GM19025 (cell line): ENCODE measurements around the gene SELENOM.
"Not testable (repeated sequence)": the region's sequence is repeated elsewhere in the genome, so short reads cannot be mapped to it uniquely, and the experiment has no call there.

Experiments
- ATAC-seq: cut with Tn5 transposase; IDR thresholded peaks from one replicate; pipeline ENCODE4 v1.9.1; 2021; ENCODE audit warnings: mild to moderate bottlenecking, low read depth, moderate library complexity; ENCODE audit not compliant: unreplicated experiment

The SELENOM gene

GRCh38 chr22:31106731-31107177, 614 bp downstream of the SELENOM start:
- ATAC-seq, result no peak

DNA sequence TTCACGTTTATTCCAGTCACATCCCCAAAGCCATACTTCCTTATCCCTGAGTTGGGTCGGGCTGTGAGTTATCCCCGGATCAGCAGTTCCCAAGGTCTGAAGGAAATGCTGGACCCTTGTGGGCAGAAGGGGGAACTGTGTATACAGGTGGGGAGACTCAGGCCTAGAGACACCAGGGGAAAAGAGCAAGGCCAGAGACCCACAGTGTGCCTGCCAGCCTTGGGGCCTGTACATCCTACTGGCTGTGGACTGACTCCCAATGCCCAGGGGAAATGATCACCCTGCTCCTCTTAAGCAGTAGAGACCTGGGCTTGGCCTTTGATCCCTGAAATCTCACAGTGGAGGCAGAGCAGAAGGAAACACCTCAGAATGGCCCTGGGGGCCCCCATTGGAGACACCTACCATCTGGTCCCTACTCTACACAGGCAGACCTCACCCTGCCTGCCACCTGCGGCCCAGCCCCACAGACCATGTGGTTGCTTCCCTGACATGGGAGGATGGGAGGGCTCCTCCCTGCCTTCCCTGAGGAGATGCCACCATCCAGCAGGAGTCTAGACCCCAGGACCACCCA, 1.3 kb downstream of the SELENOM start:
- ATAC-seq, result no peak

DNA sequence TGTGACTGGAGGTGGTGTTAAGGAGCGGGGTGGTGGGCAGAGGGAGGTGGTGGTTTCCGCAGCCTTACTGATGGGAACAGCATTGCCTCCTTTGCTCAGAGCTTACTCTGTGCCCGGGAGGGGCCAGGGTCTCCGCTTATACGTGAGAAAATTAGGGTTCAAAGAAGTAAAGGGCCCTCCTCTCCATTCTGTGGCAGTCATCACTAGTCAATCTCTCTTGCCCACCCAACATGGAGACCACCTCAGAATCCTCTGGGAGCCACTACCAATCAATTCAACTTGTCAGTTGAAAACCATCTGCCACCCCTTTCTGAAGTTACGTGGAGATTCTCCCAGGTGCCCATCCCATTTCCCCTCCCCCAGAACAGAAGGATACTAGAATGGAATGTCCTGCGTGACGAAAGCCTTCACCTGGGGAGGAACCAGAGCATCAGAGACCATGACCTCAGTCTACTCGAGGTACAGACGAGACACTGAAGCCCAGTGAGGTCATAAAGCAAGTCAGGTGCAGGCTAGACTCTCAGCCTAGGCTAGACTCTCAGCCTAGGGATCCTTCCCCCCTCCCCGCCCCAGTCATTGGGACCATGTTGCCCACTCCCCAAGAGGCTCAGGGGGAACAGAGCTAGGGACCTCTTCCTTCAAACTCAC, 2.0 kb downstream of the SELENOM start:
- no peak for ATAC-seq

GRCh38 chr22:31104869-31105268, 2.5 kb downstream of the SELENOM start:
- ATAC-seq, result no peak

- ATAC-seq, result no peak
Measured at GRCh38 chr22:31103899-31104694, 3.3 kb downstream of the SELENOM start.

- no peak for ATAC-seq
Measured at GRCh38 chr22:31103111-31103510, 4.3 kb downstream of the SELENOM start.

DNA sequence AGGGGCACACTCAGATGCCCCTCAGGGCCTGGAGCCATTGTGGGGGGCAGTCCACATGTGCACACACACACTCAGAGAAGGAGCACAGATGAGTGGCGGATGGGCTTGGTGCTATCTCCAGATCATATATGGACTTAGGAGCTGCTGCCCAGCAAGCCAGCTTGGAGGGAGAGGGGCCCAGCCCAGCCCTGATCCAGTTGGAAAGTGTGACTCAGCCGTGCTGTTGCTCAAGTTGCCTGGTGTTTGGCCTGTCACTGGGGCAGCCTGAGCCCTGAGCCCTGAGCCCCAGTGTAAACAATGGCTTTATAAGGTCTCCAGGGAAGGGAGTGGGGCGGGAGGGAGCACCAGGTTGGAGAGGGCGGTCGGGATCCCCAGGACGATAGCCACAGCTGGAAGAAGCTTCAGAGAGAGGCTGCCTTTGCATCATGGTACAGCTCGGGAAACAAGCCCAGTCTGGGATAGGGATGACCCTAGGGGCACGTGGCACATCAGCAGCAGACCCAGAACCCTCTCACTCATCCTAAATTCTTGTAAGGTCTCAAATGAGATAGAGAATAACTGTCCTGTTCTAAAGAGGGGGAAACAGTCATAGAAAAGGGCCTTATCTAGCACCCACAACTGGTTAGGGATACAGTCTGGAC, 4.8 kb downstream of the SELENOM start:
- ATAC-seq, result no peak

GRCh38 chr22:31100762-31101525, 6.4 kb downstream of the SELENOM start:
- ATAC-seq, result no peak

DNA sequence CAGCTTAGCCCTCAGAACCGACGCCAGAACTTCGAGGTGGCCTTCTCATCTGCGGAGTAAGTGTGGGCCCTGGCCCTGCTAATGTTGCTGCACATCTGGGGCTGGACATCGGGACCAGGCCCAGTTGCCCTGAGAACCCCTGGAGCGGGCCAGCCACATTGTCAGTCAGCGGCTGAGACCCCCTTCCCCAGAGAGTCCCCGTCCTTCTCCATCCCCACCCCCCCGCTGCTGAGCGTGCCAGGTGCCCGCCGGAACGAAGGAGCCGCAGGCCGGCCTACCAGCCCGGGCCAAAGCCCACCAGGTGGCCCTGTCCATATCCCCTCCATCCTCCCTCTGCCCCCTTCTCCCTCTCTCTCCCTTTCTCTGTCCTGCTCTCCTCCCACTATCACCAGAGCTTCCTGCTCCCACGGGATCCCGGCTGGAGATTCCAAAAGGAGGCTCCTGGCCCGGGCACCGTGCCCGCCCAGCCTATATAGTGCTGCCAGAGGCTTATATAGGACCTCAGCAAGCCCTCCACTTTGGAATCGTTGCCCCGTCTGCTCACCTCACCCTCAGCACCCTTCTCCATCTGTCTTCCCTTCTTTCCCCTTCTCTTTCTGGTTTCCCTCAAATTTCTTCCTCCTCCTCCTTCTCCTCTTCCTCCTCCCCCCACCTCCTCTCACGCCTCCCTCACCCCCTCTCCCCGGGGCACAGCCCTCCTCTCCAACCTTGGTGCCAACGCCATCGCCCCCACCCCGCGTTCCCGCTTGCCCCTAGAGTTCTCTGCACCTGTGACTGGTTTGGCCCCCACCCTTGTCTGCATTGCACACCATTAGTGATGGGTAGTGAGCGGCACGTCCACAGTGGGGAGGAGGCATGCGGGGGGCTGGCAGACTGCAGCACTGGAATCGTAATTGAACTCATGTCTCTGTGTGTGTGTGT, 7.3 kb downstream of the SELENOM start:
- no peak for ATAC-seq

- ATAC-seq, result no peak
Measured at GRCh38 chr22:31099386-31099785, 8.0 kb downstream of the SELENOM start.

DNA sequence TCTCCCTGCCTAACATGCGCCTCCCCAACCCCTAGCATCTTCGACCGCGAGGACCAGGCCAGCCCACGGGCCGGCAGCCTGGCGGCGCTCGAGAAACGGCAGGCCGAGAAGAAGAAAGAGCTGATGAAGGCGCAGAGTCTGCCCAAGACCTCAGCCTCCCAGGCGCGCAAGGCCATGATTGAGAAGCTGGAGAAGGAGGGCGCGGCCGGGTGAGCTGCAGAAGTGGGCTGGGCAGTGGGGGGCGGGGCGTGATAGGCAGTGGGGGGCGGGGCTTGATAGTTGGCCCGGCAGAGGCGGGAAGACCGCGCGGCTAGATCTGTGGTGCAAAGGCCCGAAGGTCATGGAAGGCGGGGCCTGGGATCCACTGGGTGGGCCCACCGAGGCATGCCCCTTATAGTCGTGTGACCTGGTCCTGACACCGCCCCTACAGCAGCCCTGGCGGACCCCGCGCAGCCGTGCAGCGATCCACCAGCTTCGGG, 8.7 kb downstream of the SELENOM start:
- no peak for ATAC-seq

DNA sequence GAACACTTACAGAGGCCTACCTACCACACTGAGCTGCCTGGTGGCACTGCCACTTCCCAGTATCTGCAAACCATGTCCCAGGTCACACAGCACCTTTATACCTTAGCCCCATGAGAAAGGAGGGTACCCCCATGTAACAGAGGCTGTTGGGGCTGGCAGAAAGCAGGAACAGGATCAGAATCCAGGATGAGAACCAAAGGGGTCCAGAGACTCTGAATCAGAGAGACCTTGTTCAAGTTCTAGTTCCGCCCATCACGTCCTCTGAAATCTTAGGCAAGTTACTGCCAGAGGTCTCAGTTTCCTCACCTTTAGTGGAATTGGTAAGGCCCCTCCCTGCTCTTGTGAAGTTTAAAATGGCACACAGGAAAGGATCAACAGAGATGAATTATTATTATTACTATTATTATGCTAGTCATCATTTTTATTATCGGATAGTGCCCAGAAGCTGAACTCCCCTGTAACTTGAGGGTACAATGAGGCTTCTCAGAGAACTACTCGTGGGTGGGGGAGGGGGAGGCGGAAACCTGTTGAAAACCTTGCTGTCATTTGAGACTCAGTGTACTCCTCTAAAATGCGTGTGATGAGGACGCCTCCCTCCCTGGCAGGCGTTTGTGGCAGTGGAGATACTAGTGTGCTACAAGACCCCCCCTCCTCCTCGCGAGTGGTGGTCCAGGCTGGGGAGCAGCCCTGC, 9.3 kb downstream of the SELENOM start:
- ATAC-seq, result no peak

GRCh38 chr22:31097539-31097938, 9.8 kb downstream of the SELENOM start:
- ATAC-seq, result not testable (repeated sequence)

DNA sequence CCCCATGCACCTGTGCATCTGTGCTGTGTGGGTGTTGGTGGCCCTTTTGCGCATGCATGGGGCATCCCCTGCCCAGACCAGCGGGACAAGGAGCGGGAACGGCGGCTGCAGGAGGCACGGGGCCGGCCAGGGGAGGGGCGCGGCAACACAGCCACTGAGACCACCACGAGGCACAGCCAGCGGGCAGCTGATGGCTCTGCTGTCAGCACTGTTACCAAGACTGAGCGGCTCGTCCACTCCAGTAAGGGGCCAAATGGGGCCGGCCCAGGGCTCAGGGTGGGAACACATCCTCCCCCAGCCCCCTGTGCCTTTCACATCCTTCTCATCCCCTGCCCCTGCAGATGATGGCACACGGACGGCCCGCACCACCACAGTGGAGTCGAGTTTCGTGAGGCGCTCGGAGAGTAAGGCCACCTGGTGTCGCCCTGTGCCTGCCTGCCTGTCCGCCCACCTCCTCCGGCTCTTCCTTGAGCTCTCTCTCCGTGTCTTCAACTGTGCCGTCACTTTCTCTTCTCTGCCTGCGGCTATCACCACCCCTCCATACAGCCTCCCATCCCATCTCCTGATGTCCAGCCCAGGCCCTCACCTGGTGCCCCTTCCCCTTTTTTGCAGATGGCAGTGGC, 10.6 kb downstream of the SELENOM start:
- no peak for ATAC-seq

DNA sequence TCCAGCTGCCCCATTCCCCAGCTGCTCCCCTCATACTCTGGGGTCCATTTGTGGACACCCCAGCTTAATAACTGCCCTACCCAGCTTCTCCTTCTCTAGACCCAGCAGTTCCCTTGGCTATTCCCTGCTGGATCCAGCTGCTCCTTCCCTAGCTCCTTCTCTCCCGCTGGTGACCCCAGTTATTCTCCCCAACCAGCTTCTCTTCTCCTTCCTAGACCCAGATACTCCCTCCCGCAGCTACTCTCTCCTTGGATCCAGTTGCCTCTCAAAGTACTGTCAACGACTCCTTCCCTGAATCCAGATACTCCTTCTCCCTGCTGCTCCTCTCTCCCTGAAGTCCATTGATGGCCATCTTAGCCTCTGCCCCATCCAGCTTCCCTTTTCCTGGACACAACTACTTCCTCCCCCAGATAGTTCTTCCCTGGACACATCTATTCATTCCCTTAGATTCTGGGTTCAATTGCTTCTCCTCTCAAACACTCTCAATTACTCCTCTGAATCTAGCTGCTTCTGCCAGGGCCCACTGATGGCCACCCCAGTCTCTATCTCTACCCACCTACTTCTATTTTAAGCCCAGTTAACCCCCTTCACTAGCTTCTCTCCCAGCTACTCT, 11.6 kb downstream of the SELENOM start:
- no peak for ATAC-seq

GRCh38 chr22:31094741-31095140, 12.6 kb downstream of the SELENOM start:
- no peak for ATAC-seq

DNA sequence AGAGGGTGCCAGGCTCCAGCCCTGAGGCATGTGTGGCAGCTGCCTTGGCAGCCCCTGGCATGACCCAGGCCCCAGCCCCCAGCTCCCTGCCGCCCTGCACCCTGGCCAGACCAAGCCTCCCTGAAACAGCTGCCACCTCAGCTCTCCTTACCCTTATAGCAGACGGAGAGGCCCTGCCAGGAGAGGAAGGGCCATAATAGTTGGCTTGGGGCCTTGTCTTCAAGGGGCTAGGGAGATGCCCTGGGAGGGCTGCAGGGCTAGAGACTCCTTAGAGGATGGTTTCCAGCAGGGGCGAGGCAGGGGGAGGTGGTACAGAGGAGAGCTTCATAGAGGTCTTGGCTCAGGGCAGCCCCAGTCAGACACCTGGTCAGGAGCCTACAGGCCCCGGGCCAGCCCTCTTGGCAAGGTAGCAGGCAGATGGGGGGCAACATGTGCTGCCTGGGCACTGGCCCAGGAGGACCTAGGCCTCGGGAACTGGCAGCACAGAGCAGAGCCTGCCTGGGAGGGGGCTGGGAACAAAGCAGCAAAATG, 13.3 kb downstream of the SELENOM start:
- no peak for ATAC-seq
